IPS-15b (cell line): ENCODE measurements around the gene NOX3.

Experiments
- H3K27me3 ChIP-seq: one replicate; pipeline ENCODE4 v1.6.1; 2013; ENCODE audit warnings: low read length; ENCODE audit not compliant: control insufficient read depth, insufficient read depth
- H3K36me3 ChIP-seq: one replicate; pipeline ENCODE4 v1.6.1; 2013; ENCODE audit warnings: low read length; ENCODE audit not compliant: control insufficient read depth, insufficient read depth
- H3K4me1 ChIP-seq: one replicate; pipeline ENCODE4 v1.6.1; 2013; ENCODE audit warnings: mild to moderate bottlenecking, low read length; ENCODE audit not compliant: control insufficient read depth, insufficient read depth
- H3K4me3 ChIP-seq: one replicate; pipeline ENCODE4 v1.5.1; 2013; ENCODE audit warnings: low read depth, low read length
- H3K9ac ChIP-seq: one replicate; pipeline ENCODE4 v1.6.1; 2013; ENCODE audit warnings: low read depth, mild to moderate bottlenecking, low read length
- H3K9me3 ChIP-seq: one replicate; pipeline ENCODE4 v1.6.1; 2013; ENCODE audit warnings: mild to moderate bottlenecking, low read length; ENCODE audit not compliant: control insufficient read depth, insufficient read depth

NOX3 gene

GRCh38 chr6:155442562-155442961 is 13.1 kb downstream of the NOX3 start:
- no peaks in the 10 kb centered on the region for H3K4me1 ChIP-seq
- no peak overlapping the region for H3K9ac ChIP-seq
- H3K27me3 ChIP-seq = no peaks in the 10 kb centered on the region
- H3K4me3 ChIP-seq = no peak overlapping the region
- H3K9me3 ChIP-seq = no peaks in the 10 kb centered on the region
- no peaks in the 10 kb centered on the region for H3K36me3 ChIP-seq

- no peaks in the 10 kb centered on the region for H3K27me3 ChIP-seq
- no peak overlapping the region for H3K9ac ChIP-seq
- H3K9me3 ChIP-seq = no peaks in the 10 kb centered on the region
- no peak overlapping the region for H3K4me3 ChIP-seq
- no peaks in the 10 kb centered on the region for H3K36me3 ChIP-seq
- H3K4me1 ChIP-seq = no peaks in the 10 kb centered on the region
Measured at GRCh38 chr6:155441112-155441465, 14.6 kb downstream of the NOX3 start.

- no peak overlapping the region for H3K9ac ChIP-seq
Measured at GRCh38 chr6:155440398-155441111, 15.1 kb downstream of the NOX3 start.

GRCh38 chr6:155439376-155439775 is 16.3 kb downstream of the NOX3 start:
- Histone ChIP-seq H3K9ac (no peak overlapping the region), H3K9me3 (no peaks in the 10 kb centered on the region), H3K36me3 (no peaks in the 10 kb centered on the region), H3K4me1 (no peaks in the 10 kb centered on the region), H3K27me3 (no peaks in the 10 kb centered on the region), H3K4me3 (no peak overlapping the region)

More at GRCh38 chr6:155440398-155441111, 15.1 kb downstream of the NOX3 start:
- Histone ChIP-seq H3K9me3 (no peaks in the 10 kb centered on the region), H3K36me3 (no peaks in the 10 kb centered on the region), H3K27me3 (no peaks in the 10 kb centered on the region), H3K4me3 (no peak overlapping the region), H3K4me1 (no peaks in the 10 kb centered on the region)

- H3K4me1 ChIP-seq = no peaks in the 10 kb centered on the region
- H3K9me3 ChIP-seq = no peaks in the 10 kb centered on the region
- no peak overlapping the region for H3K9ac ChIP-seq
- no peaks in the 10 kb centered on the region for H3K36me3 ChIP-seq
- H3K4me3 ChIP-seq = no peak overlapping the region
- no peaks in the 10 kb centered on the region for H3K27me3 ChIP-seq
Measured at GRCh38 chr6:155436981-155437749, 18.5 kb downstream of the NOX3 start.

GRCh38 chr6:155434829-155435423 is 20.7 kb downstream of the NOX3 start:
- H3K9ac ChIP-seq = no peak overlapping the region
- no peaks in the 10 kb centered on the region for H3K27me3 ChIP-seq
- no peak overlapping the region for H3K4me3 ChIP-seq
- no peaks in the 10 kb centered on the region for H3K36me3 ChIP-seq
- H3K4me1 ChIP-seq = no peaks in the 10 kb centered on the region
- no peaks in the 10 kb centered on the region for H3K9me3 ChIP-seq

GRCh38 chr6:155434096-155434495 is 21.5 kb downstream of the NOX3 start:
- Histone ChIP-seq H3K9ac (no peak overlapping the region), H3K27me3 (no peaks in the 10 kb centered on the region), H3K4me3 (no peak overlapping the region), H3K9me3 (no peaks in the 10 kb centered on the region), H3K36me3 (no peaks in the 10 kb centered on the region), H3K4me1 (no peaks in the 10 kb centered on the region)

GRCh38 chr6:155432293-155432692 is 23.3 kb downstream of the NOX3 start:
- Histone ChIP-seq H3K27me3 (no peaks in the 10 kb centered on the region), H3K9ac (no peak overlapping the region), H3K4me3 (no peak overlapping the region), H3K36me3 (no peaks in the 10 kb centered on the region), H3K4me1 (peaks cover 4% of the 10 kb centered on the region), H3K9me3 (no peaks in the 10 kb centered on the region)

- Histone ChIP-seq H3K36me3 (no peaks in the 10 kb centered on the region), H3K4me1 (peaks cover 4% of the 10 kb centered on the region), H3K27me3 (no peaks in the 10 kb centered on the region), H3K4me3 (no peak overlapping the region), H3K9me3 (no peaks in the 10 kb centered on the region), H3K9ac (no peak overlapping the region)
Measured at GRCh38 chr6:155429321-155429893, 26.2 kb downstream of the NOX3 start.

GRCh38 chr6:155426408-155426945 is 29.2 kb downstream of the NOX3 start:
- Histone ChIP-seq H3K27me3 (no peaks in the 10 kb centered on the region), H3K9ac (no peak overlapping the region), H3K4me3 (no peak overlapping the region), H3K4me1 (peaks cover 4% of the 10 kb centered on the region), H3K36me3 (no peaks in the 10 kb centered on the region), H3K9me3 (no peaks in the 10 kb centered on the region)

- H3K9ac ChIP-seq = no peak overlapping the region
- no peaks in the 10 kb centered on the region for H3K27me3 ChIP-seq
- no peaks in the 10 kb centered on the region for H3K36me3 ChIP-seq
- peaks cover 4% of the 10 kb centered on the region for H3K4me1 ChIP-seq
- no peak overlapping the region for H3K4me3 ChIP-seq
- H3K9me3 ChIP-seq = no peaks in the 10 kb centered on the region
Measured at GRCh38 chr6:155424181-155424580, 31.5 kb downstream of the NOX3 start.
